Gastroesophageal sphincter (tissue), 4 donors: ENCODE results near the gene IL18RAP. TPM values are rescaled to one million over a fixed set of nuclear protein-coding genes. Genes with fewer than 3 reads are reported as not detected.

ENCODE experiments used
- ATAC-seq: fragments of 150-250 bp; one replicate; pipeline ENCODE4 v1.9.1; 2016; ENCODE audit warnings: mild to moderate bottlenecking, moderate library complexity
- H3K27ac ChIP-seq, 4 donors: fragments of 200-600 bp; sonication (generic) in 3 of 4; 1 replicate in 3 of 4; 2 replicates in 1 of 4; pipeline ENCODE4 v1.5.1; 2016 to 2019
- H3K27me3 ChIP-seq: fragments of 200-600 bp; sonication (generic); one replicate; pipeline ENCODE4 v1.5.1; 2019
- H3K36me3 ChIP-seq, 2 donors: fragments of 200-600 bp; sonication (generic); one replicate each; pipeline ENCODE4 v1.5.1; 2019; ENCODE audit warnings: control low read depth in 1 of 2
- H3K4me1 ChIP-seq, 3 donors: fragments of 200-600 bp; sonication (generic); 1 replicate in 2 of 3; 2 replicates in 1 of 3; pipeline ENCODE4 v1.5.1; 2016 to 2019; ENCODE audit warnings: control low read depth in 2 of 3
- H3K4me3 ChIP-seq, 2 donors: fragments of 200-600 bp; sonication (generic); one replicate each; pipeline ENCODE4 v1.5.1; 2019; ENCODE audit warnings: mild to moderate bottlenecking in 1 of 2, moderate library complexity in 1 of 2
- H3K9me3 ChIP-seq, 3 donors: fragments of 200-600 bp; sonication (generic); one replicate each; pipeline ENCODE4 v1.5.1; 2017 to 2019; ENCODE audit warnings: control low read depth in 2 of 3
- EP300 ChIP-seq: sonication (generic); formaldehyde crosslinking; IDR thresholded peaks from one replicate; pipeline ENCODE4 v1.6.1; 2017; ENCODE audit warnings: antibody characterized with exemption, mild to moderate bottlenecking
- POLR2A ChIP-seq, 2 donors: fragments of 450-650 bp; IDR thresholded peaks; one replicate each; pipeline ENCODE4 v1.6.1; 2017; ENCODE audit warnings: antibody characterized with exemption in 2 of 2, mild to moderate bottlenecking in 2 of 2, moderate library complexity in 1 of 2
- POLR2AphosphoS5 ChIP-seq: sonication (generic); formaldehyde crosslinking; IDR thresholded peaks from one replicate; pipeline ENCODE4 v1.6.1; 2017; ENCODE audit warnings: antibody characterized with exemption
- WGBS, 2 donors: methylation state at CpG; one replicate each; pipeline ENCODE4 v1.1.5; 2018; ENCODE audit warnings: low coverage in 1 of 2; 5-methylcytosine and 5-hydroxymethylcytosine counted together
- small RNA-seq, 4 donors: library from RNA; depleted of rRNA; stranded (forward); fragments of <200 nt; gene quantifications; one replicate each; pipeline ENCODE3, GENCODE V24; 2016
- total RNA-seq, 4 donors: library from RNA; depleted of rRNA; stranded (reverse); fragments of >200 nt; gene quantifications; one replicate each; pipeline ENCODE4 v1.1.0, GENCODE V29; 2016
- TF ChIP-seq, protein P1 (sequence below), 4 experiments: fragments of 200-600 bp in 2 of 4; fragments of 450-650 bp in 2 of 4; sonication (generic) in 1 of 4; IDR thresholded peaks; one replicate each; pipeline ENCODE4 v1.5.1; 2017 to 2019; ENCODE audit warnings: antibody characterized with exemption in 4 of 4, mild to moderate bottlenecking in 2 of 4, moderate library complexity in 2 of 4

IL18RAP gene
- total RNA-seq, 4 donors from 2014 or later, result 0.47 to 5.0 (median 0.89) TPM; not detected in 1

DNA sequence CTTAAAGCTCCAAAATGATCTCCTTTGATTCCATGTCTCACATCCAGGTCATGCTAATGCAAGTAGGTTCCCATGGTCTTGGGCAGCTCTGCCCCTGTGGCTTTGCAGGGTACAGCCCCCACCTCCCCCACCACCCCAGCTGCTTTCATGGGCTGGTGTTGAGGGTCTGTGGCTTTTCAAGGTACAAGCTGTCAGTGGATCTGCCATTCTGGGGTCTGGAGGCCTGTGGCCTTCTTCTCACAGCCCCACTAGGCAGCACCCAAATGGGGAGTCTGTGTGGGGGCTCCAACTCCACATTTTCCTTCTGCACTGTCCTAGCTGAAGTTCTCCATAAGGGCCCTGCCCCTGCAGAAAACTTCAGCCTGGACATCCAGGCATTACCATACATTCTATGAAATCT, 69.0 kb downstream of the IL18RAP start:
- H3K27me3 ChIP-seq, result peaks cover 3% of the 10 kb centered on the region
- no peak overlapping the region for H3K27ac ChIP-seq
- no peak for TF ChIP-seq POLR2A (IDR thresholded peaks at IDR 0.05)
- TF ChIP-seq EP300, result no peak
- TF ChIP-seq, protein P1, sequence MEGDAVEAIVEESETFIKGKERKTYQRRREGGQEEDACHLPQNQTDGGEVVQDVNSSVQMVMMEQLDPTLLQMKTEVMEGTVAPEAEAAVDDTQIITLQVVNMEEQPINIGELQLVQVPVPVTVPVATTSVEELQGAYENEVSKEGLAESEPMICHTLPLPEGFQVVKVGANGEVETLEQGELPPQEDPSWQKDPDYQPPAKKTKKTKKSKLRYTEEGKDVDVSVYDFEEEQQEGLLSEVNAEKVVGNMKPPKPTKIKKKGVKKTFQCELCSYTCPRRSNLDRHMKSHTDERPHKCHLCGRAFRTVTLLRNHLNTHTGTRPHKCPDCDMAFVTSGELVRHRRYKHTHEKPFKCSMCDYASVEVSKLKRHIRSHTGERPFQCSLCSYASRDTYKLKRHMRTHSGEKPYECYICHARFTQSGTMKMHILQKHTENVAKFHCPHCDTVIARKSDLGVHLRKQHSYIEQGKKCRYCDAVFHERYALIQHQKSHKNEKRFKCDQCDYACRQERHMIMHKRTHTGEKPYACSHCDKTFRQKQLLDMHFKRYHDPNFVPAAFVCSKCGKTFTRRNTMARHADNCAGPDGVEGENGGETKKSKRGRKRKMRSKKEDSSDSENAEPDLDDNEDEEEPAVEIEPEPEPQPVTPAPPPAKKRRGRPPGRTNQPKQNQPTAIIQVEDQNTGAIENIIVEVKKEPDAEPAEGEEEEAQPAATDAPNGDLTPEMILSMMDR (IDR thresholded peaks at IDR 0.05), result no peak
- no peak for TF ChIP-seq POLR2AphosphoS5
- ATAC-seq, result no peak
- no peak overlapping the region for H3K4me3 ChIP-seq
- H3K36me3 ChIP-seq, result no peaks in the 10 kb centered on the region
- no peaks in the 10 kb centered on the region for H3K4me1 ChIP-seq
- peaks cover 0 to 8% (median 0%) of the 10 kb centered on the region in 3 donors for H3K9me3 ChIP-seq

DNA sequence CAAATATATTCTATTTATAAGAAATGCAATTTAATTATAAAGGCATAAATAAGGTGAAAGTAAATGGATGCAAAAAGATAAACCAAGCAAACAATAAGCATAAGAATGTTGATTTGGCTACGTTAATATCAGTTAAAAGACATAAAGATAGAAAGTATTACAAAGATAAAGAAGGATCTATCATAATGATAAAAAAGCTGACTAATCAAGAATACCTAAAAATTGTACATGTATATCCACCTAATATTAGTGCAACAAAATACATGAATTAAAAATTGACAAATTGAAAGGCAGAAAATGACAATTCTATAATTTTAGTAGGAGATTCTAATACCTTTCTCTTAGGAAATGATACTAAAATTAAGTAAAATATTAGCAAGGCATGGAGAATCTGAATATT, 71.6 kb downstream of the IL18RAP start:
- ATAC-seq, result no peak
- Histone ChIP-seq H3K9me3 (peaks cover 0 to 8% (median 0%) of the 10 kb centered on the region in 3 donors), H3K4me1 (no peaks in the 10 kb centered on the region), H3K27ac (no peak overlapping the region), H3K27me3 (peaks cover 3% of the 10 kb centered on the region), H3K36me3 (no peaks in the 10 kb centered on the region), H3K4me3 (no peak overlapping the region)
- no peak for TF ChIP-seq EP300
- no peak for TF ChIP-seq POLR2AphosphoS5
- TF ChIP-seq, protein P1 (IDR thresholded peaks at IDR 0.05), result no peak
- TF ChIP-seq POLR2A (IDR thresholded peaks at IDR 0.05), result no peak
- 76 to 78% methylated on average over 1 of the region's 1 CpG for WGBS, 2 donors

DNA sequence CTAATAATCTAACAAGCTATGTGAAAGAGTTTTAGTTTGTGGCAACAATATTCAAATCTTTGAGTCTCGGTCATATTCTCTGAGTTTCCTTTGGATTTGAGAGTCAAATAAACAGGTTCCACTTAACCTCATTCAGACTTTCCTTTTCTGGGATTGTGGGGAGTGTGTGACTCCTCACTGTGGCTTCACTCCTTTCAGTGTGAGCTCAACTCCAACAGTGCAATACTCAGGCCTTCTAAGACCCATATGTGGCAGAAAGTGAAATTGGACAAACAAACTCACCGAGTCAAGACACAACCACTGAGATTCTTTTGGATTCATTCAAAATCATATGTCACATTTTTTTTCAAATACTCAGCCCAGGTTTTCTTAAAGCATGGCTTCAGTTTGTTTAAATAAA, 75.5 kb downstream of the IL18RAP start:
- Histone ChIP-seq H3K4me3 (no peak overlapping the region), H3K27me3 (no peaks in the 10 kb centered on the region), H3K9me3 (peaks cover 0 to 4% (median 0%) of the 10 kb centered on the region in 3 donors), H3K4me1 (no peaks in the 10 kb centered on the region), H3K27ac (no peak overlapping the region), H3K36me3 (no peaks in the 10 kb centered on the region)
- WGBS, 2 donors, result 80 to 94% methylated on average over 2 of the region's 2 CpGs
- TF ChIP-seq, protein P1 (IDR thresholded peaks at IDR 0.05), result no peak
- TF ChIP-seq POLR2A (IDR thresholded peaks at IDR 0.05) (no peak), EP300 (no peak), POLR2AphosphoS5 (no peak)
- ATAC-seq, result no peak

DNA sequence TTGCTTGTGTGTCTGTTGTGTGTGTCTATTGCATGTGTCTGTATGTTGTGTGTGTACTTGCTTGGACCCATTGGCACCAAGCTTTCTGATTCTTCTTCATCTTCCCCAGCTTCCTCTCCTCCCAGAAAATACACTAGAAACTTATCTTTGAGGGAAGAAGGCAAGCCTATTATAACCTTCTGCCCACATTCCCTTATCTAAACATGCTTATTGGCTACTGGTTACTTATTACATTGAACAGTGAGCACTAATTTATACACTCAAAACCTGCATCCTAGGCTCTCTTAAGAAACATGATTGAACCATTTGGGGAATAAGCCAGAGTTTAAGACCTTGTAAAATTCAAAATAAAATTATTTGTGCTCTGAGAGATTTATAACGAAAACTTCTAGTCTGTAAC, 76.6 kb downstream of the IL18RAP start:
- no peak for TF ChIP-seq POLR2AphosphoS5
- TF ChIP-seq EP300, result no peak
- TF ChIP-seq POLR2A (IDR thresholded peaks at IDR 0.05), result no peak
- TF ChIP-seq, protein P1 (IDR thresholded peaks at IDR 0.05), result no peak
- Histone ChIP-seq H3K9me3 (peaks cover 0 to 4% (median 0%) of the 10 kb centered on the region in 3 donors), H3K4me1 (no peaks in the 10 kb centered on the region), H3K4me3 (no peak overlapping the region), H3K36me3 (no peaks in the 10 kb centered on the region), H3K27me3 (no peaks in the 10 kb centered on the region), H3K27ac (no peak overlapping the region)
- 71 to 85% methylated on average over 1 of the region's 1 CpG for WGBS, 2 donors
- no peak for ATAC-seq

Small RNAs within 50 kb of the gene (small RNA-seq; reads per million reads assigned to genes)
- 0 reads per million in 4 donors for gene MIR4772

Other genes with a start within 250 kb of the IL18RAP start
- gene IL1RL2, start 236.1 kb upstream of the IL18RAP start, total RNA-seq, result under 1 TPM in 3 of 4 donors, not detected in 1; 0.40 to 0.87 (median 0.47) TPM
- 10 to 100 TPM in 1 of 4 donors, 1 to 10 TPM in 3; 7.1 to 22.6 (median 8.1) TPM for gene IL1RL1, start 111.6 kb upstream of the IL18RAP start, total RNA-seq
- 10 to 100 TPM in 1 of 4 donors, 1 to 10 TPM in 3; 2.1 to 14.9 (median 5.0) TPM for gene IL18R1, start 67.4 kb upstream of the IL18RAP start, total RNA-seq
- under 1 TPM in 1 of 4 donors, not detected in 3; 0.22 TPM for gene SLC9A4, start 50.1 kb downstream of the IL18RAP start, total RNA-seq
- gene SLC9A2, start 196.4 kb downstream of the IL18RAP start, total RNA-seq, result under 1 TPM in 1 of 4 donors, not detected in 3; 0.57 TPM